HCT116 (cell line): ENCODE data around the gene PTPDC1. TPM values are rescaled to one million over a fixed set of nuclear protein-coding genes. Genes with fewer than 3 reads are reported as not detected.

Source experiments
- ATAC-seq: fragments of 200-7000 bp; cut with Tn5 transposase; 2 replicates; pipeline ENCODE4 v1.9.1; 2020; ENCODE audit warnings: mild to moderate bottlenecking, moderate library complexity
- BruUV-seq: library from RNA; stranded (reverse); fragments of 400-500 nt; replicated peaks from 2 replicates; lab custom pipeline; 2021; lab: Mats Ljungman, UMichigan
- CTCF ChIA-PET: fragments of 300-600 bp; sonication (Branson Sonifier 250); formaldehyde crosslinking; loops from one replicate; lab custom pipeline; 2021; ENCODE audit warnings: antibody characterized with exemption; lab: Charles Lee
- POLR2A ChIA-PET: fragments of 300-600, 350-600 bp; sonication (Branson Sonifier 250); formaldehyde crosslinking; loops from one replicate; lab custom pipeline; 2021; ENCODE audit warnings: antibody characterized with exemption; lab: Charles Lee
- RAD21 ChIA-PET, 2 experiments: fragments of 300-600 bp; sonication (Branson Sonifier 250); formaldehyde crosslinking; loops; one replicate each; lab custom pipeline; 2023; ENCODE audit warnings: low total read pairs in 2 of 2; ENCODE audit not compliant: uncharacterized antibody in 2 of 2, unreplicated experiment in 2 of 2, low non-redundant PET in 1 of 2; lab: Charles Lee
- DNase-seq: peaks from one replicate; pipeline ENCODE4 v3.0.0-alpha.2; 2010; ENCODE audit warnings: low read depth, low spot score
- H2AFZ ChIP-seq: fragments of 200-600 bp; shearing (Covaris generic), sonication (generic); 2 replicates; pipeline ENCODE4 v1.6.1; 2017; ENCODE audit warnings: low read depth, mixed run types, mixed read lengths, antibody characterized with exemption, low read length; ENCODE audit not compliant: poor library complexity, severe bottlenecking
- H3K27ac ChIP-seq: 2 replicates; pipeline ENCODE4 v1.5.1; 2012; ENCODE audit warnings: low read depth, low read length
- H3K27me3 ChIP-seq: fragments of 200-600 bp; sonication (generic); 2 replicates; pipeline ENCODE4 v1.6.1; 2016; ENCODE audit warnings: mixed run types, low read length, mixed read lengths; ENCODE audit not compliant: insufficient read depth
- H3K36me3 ChIP-seq, 2 experiments: fragments of 200-500 bp in 1 of 2; fragments of 200-600 bp in 1 of 2; sonication (Bioruptor generic) in 1 of 2; sonication (generic) in 1 of 2; 2 replicates each; pipeline versions ENCODE4 v1.5.1 to v1.6.1; 2014 to 2016; ENCODE audit warnings: low read length in 2 of 2, inconsistent platforms in 1 of 2, mixed read lengths in 1 of 2, mixed run types in 1 of 2; ENCODE audit not compliant: insufficient read depth in 2 of 2, control insufficient read depth in 1 of 2
- H3K4me1 ChIP-seq, 2 experiments: fragments of 200-600 bp in 1 of 2; sonication (generic) in 1 of 2; 2 replicates each; pipeline versions ENCODE4 v1.5.1 to v1.6.1; 2012 to 2017; ENCODE audit warnings: low read length in 2 of 2, inconsistent platforms in 1 of 2, mild to moderate bottlenecking in 1 of 2, mixed read lengths in 1 of 2, mixed run types in 1 of 2, moderate library complexity in 1 of 2; ENCODE audit not compliant: insufficient read depth in 2 of 2, control insufficient read depth in 1 of 2
- H3K4me2 ChIP-seq: fragments of 200-600 bp; sonication (generic); 2 replicates; pipeline ENCODE4 v1.6.1; 2017; ENCODE audit warnings: mixed run types, low read length, mixed read lengths
- H3K4me3 ChIP-seq, 2 experiments: fragments of 200-600 bp in 1 of 2; sonication (generic) in 1 of 2; replicated peaks in 1 of 2; 2 replicates each; pipeline ENCODE4 v1.5.1; 2011 to 2016; ENCODE audit warnings: low read length in 2 of 2, control low read depth in 1 of 2, low read depth in 1 of 2, mild to moderate bottlenecking in 1 of 2, mixed read lengths in 1 of 2, mixed run types in 1 of 2
- H3K79me2 ChIP-seq: fragments of 200-600 bp; sonication (generic); 2 replicates; pipeline ENCODE4 v1.6.1; 2017; ENCODE audit warnings: mild to moderate bottlenecking, mixed run types, low read length, moderate library complexity, mixed read lengths; ENCODE audit not compliant: insufficient read depth
- H3K9ac ChIP-seq: fragments of 200-600 bp; sonication (generic); 2 replicates; pipeline ENCODE4 v1.6.1; 2016; ENCODE audit warnings: low read length, mixed read lengths
- H3K9me2 ChIP-seq: fragments of 200-600 bp; sonication (generic), shearing (Covaris generic); 2 replicates; pipeline ENCODE4 v1.6.1; 2017; ENCODE audit warnings: mixed run types, mild to moderate bottlenecking, moderate library complexity; ENCODE audit not compliant: insufficient read depth
- H3K9me3 ChIP-seq, 2 experiments: fragments of 200-500 bp in 1 of 2; fragments of 200-600 bp in 1 of 2; sonication (Bioruptor generic) in 1 of 2; sonication (generic) in 1 of 2; 2 replicates each; pipeline ENCODE4 v1.6.1; 2014 to 2017; ENCODE audit warnings: low read length in 2 of 2, mixed read lengths in 2 of 2, inconsistent platforms in 1 of 2, low read depth in 1 of 2, mild to moderate bottlenecking in 1 of 2, mixed run types in 1 of 2, moderate library complexity in 1 of 2; ENCODE audit not compliant: control insufficient read depth in 1 of 2, insufficient read depth in 1 of 2
- H4K20me1 ChIP-seq: fragments of 200-600 bp; sonication (generic), shearing (Covaris generic); 2 replicates; pipeline ENCODE4 v1.6.1; 2017; ENCODE audit warnings: mixed run types, mild to moderate bottlenecking, moderate library complexity; ENCODE audit not compliant: insufficient read depth
- ATF3 ChIP-seq: IDR thresholded peaks from 2 replicates; pipeline ENCODE4 v1.6.1; 2012
- CEBPB ChIP-seq: IDR thresholded peaks from 2 replicates; pipeline ENCODE4 v1.6.1; 2012; ENCODE audit warnings: low read depth
- EGR1 ChIP-seq: IDR thresholded peaks from 2 replicates; pipeline ENCODE4 v1.6.1; 2012; ENCODE audit warnings: low read depth
- EZH2 ChIP-seq: fragments of 200-600 bp; sonication (generic); IDR thresholded peaks from 2 replicates; pipeline ENCODE4 v1.6.1; 2017; ENCODE audit warnings: antibody characterized with exemption, mixed run types
- EZH2phosphoT487 ChIP-seq: fragments of 200-600 bp; IDR thresholded peaks from 2 replicates; pipeline ENCODE4 v1.6.1; 2018; ENCODE audit warnings: antibody characterized with exemption, borderline replicate concordance
- FOSL1 ChIP-seq: IDR thresholded peaks from 2 replicates; pipeline ENCODE4 v1.6.1; 2012; ENCODE audit warnings: low read depth
- MAX ChIP-seq: IDR thresholded peaks from 2 replicates; pipeline ENCODE4 v1.6.1; 2012
- POLR2A ChIP-seq: IDR thresholded peaks from 2 replicates; pipeline ENCODE4 v1.7.0; 2011; ENCODE audit warnings: borderline replicate concordance; ENCODE audit not compliant: insufficient read depth, insufficient read length; ENCODE audit errors: extremely low read depth
- POLR2AphosphoS5 ChIP-seq: IDR thresholded peaks from 2 replicates; pipeline ENCODE4 v1.6.1; 2011; ENCODE audit warnings: mild to moderate bottlenecking, low read depth, low read length, moderate library complexity
- RAD21 ChIP-seq: IDR thresholded peaks from 2 replicates; pipeline ENCODE4 v1.6.1; 2012; ENCODE audit warnings: low read depth, mild to moderate bottlenecking
- SIN3A ChIP-seq: IDR thresholded peaks from 2 replicates; pipeline ENCODE4 v1.6.1; 2012; ENCODE audit warnings: low read depth
- SRF ChIP-seq: IDR thresholded peaks from 2 replicates; pipeline ENCODE4 v1.6.1; 2012; ENCODE audit warnings: low read depth
- TCF7L2 ChIP-seq: IDR thresholded peaks from 2 replicates; pipeline ENCODE4 v1.7.0; 2011; ENCODE audit warnings: borderline replicate concordance, inconsistent platforms; ENCODE audit not compliant: insufficient read depth, insufficient read length; ENCODE audit errors: extremely low read depth
- ZBTB33 ChIP-seq: IDR thresholded peaks from 2 replicates; pipeline ENCODE4 v1.6.1; 2011; ENCODE audit warnings: mild to moderate bottlenecking, low read length, moderate library complexity; ENCODE audit not compliant: insufficient replicate concordance; ENCODE audit errors: extremely low read depth
- ZFX ChIP-seq: fragments of 450-650 bp; IDR thresholded peaks from 2 replicates; pipeline ENCODE4 v1.6.1; 2017
- ZNF274 ChIP-seq: fragments of 200-500 bp; sonication (Bioruptor generic); IDR thresholded peaks from 2 replicates; pipeline ENCODE4 v1.6.1; 2014; ENCODE audit warnings: mild to moderate bottlenecking, low read depth, low read length, inconsistent platforms
- intact Hi-C: fragments of 100-400 bp; cut with micrococcal nuclease; formaldehyde crosslinking; loops from 2 replicates; pipeline ENCODE4 v1.10.0; 2022
- total RNA-seq: library from RNA; stranded (reverse); gene quantifications from one replicate; pipeline ENCODE4 v1.2.1, GENCODE V29; 2021; ENCODE audit not compliant: unreplicated experiment

PTPDC1 gene
- total RNA-seq, 1 experiment from 2014 or later = 12.7 TPM

- DNase-seq = no peak
- BruUV-seq = no TSS peak
- RAD21 ChIA-PET = no interaction called here
These were observed 17.0 kb downstream of the PTPDC1 start for GRCh38 chr9:94101162-94101853.

GRCh38 chr9:94108584-94108983 lies 24.3 kb downstream of the PTPDC1 start:
- H3K79me2 ChIP-seq = no peaks in the 10 kb centered on the region
- no peaks in the 10 kb centered on the region for H3K9me2 ChIP-seq
- intact Hi-C loops = no loop called here
- no peak overlapping the region for H3K27ac ChIP-seq
- RAD21 ChIA-PET = no interaction called here
- TF ChIP-seq ZNF274 (no peak), SRF (no peak), POLR2A (no peak), RAD21 (no peak), TCF7L2 (no peak), SIN3A (no peak), EGR1 (no peak), POLR2AphosphoS5 (no peak), ZBTB33 (no peak), CEBPB (no peak), EZH2 (no peak)
- ATAC-seq (no peak), DNase-seq (no peak)
- H3K27me3 ChIP-seq = no peaks in the 10 kb centered on the region
- BruUV-seq = no TSS peak
- no peak overlapping the region for H2AFZ ChIP-seq
- no peaks in the 10 kb centered on the region for H3K4me1 ChIP-seq
- CTCF ChIA-PET = no interaction called here
- no peak overlapping the region for H3K9ac ChIP-seq
- no peaks in the 10 kb centered on the region for H3K9me3 ChIP-seq
- no peaks in the 10 kb centered on the region for H4K20me1 ChIP-seq
- no peak overlapping the region for H3K4me3 ChIP-seq
- no peak overlapping the region for H3K4me2 ChIP-seq
- H3K36me3 ChIP-seq = no peaks in the 10 kb centered on the region
- POLR2A ChIA-PET = interaction anchor here (0.8 to 1.1 kb wide), 2 partner anchors 9 to 23 kb away, joined by 3 read pairs; no protein-coding TSS in a partner anchor

More at GRCh38 chr9:94101162-94101853, 17.0 kb downstream of the PTPDC1 start:
- intact Hi-C loops = no loop called here
- H3K36me3 ChIP-seq = no peaks in the 10 kb centered on the region
- ChIA-PET POLR2A (no interaction called here), CTCF (no interaction called here)
- TF ChIP-seq FOSL1 (no peak), ZNF274 (no peak), MAX (no peak), EZH2phosphoT487 (no peak), ZFX (no peak), ATF3 (no peak)
- H3K4me1 ChIP-seq = peaks cover 23 to 25% of the 10 kb centered on the region in 2 experiments
- H3K27me3 ChIP-seq = no peaks in the 10 kb centered on the region
- no peaks in the 10 kb centered on the region for H3K79me2 ChIP-seq
- H3K27ac ChIP-seq = no peak overlapping the region
- H2AFZ ChIP-seq = no peak overlapping the region
- no peaks in the 10 kb centered on the region for H3K9me3 ChIP-seq
- no peak overlapping the region for H3K9ac ChIP-seq
- ATAC-seq = no peak
- H3K4me3 ChIP-seq = no peak overlapping the region
- H3K9me2 ChIP-seq = no peaks in the 10 kb centered on the region
- H3K4me2 ChIP-seq = no peak overlapping the region
- no peaks in the 10 kb centered on the region for H4K20me1 ChIP-seq
